HG02938 (cell line): Measurements from ENCODE around the gene TTF2.

Source experiments
- ATAC-seq: cut with Tn5 transposase; IDR thresholded peaks from one replicate; pipeline ENCODE4 v1.9.1; 2021; ENCODE audit warnings: mild to moderate bottlenecking, moderate library complexity; ENCODE audit not compliant: unreplicated experiment

The TTF2 gene

DNA sequence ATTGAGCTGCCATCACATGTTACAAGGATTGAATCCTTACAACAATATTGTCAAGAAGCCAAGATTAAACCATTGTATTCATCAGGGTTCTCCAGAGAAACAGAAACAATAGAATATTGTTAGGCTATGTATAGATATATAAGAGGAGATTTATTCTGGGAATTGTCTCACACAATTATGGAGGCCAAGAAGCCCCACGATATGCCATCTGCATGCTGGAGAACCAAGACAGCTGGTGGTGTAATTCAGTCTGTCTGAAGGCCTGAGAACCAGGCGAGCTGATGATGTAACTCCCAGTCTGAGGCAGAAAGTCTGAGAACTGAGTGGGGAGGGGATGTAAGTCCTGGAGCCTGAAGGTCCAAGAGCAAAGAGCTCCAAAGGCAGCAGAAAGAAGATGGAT lies 14.5 kb upstream of the TTF2 start:
- no peak for ATAC-seq

DNA sequence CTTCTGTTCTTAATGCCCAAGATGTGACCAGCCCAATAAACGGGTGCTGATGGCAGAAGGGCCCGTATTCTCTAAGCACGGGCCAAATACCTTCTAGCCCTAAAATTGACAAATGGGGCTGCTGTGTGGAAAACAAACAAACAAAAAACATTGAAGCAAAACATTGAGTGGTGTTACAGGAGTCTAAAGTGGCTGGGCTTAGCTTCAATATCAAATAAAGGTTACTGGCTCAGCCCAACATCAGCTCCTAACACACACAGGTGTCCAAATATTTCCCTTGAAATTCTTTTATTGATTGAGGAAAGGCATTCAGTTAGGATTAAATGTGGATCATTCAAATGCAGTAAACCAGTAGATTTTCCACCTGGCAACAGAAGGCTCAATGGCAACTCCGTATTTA lies 13.3 kb upstream of the TTF2 start:
- no peak for ATAC-seq

DNA sequence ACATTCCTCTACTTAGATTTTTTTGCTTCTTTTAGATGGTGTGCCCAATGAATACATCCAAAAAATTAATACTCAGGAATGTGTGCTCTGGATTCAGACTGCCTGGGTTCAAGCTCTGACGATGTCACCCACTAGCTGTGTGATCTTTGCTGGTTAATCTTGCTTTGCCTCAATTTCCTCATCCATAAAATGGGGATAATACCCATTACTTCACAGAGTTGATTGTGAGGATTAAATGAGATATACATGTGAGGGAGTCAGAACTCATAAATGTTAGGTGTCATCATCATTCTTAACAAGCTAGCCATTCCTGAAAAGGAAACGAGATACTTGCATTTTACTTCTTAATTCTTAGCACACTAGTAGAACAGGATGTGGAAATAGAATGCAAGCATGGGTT lies 12.9 kb upstream of the TTF2 start:
- ATAC-seq: no peak

DNA sequence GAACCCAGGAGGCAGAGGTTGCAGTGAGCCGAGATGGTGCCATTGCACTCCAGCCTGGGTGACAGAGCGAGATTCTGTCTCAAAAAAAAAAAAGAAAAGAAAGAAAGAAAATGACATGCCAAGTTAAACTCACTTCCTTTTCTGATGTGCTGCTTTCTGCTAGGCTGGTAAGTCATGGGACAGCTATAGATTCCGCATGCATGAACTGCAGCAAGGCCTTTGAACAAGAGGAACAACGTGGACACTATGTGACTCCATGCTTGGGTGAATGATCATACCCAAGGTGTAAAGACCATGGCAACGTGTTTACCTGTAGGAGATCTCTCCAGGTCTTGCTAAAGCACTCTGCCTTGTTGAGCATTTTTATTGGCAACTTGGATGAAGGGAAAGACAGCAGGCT lies 10.3 kb upstream of the TTF2 start:
- ATAC-seq: no peak

DNA sequence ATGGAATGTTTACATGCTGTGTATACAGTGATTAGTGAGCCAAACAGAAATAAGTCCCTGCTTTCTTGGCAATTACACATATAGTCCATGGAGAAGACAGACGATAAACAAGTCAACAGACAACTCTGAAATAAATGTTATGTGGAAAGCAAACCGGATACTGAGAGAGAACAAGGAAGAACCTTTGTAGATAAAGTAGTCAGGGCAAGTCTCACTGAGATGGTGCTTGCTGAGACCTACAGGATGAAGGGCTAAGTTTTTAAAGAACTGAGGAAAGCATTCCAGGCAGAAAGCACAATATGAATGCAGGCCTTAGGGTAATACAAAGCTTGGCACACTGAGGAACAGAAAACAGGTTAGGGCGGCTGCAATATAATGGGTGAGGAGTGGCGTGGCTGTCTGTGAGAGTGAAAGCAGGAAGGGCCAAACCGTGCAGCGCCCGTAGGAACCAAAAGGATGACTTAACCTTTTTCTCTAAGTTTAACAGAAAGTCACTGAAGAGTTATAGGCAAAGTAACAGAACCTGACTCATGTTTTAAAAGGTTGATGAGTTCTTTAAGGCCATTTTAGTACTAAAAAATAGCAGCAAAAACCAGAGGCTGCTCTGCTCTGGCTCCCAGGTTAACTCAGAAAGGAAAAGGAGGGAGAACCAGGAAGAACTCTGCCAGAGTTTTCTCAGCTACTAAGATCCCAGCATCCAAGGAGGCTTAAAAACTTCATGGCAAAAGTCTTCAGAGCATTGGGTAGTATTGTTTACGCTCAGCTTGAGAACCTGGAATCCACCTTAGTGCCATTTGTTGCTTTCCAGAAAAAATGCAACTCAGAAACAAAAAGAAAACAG lies 8.7 kb upstream of the TTF2 start:
- peak; percentile 88 for ATAC-seq

DNA sequence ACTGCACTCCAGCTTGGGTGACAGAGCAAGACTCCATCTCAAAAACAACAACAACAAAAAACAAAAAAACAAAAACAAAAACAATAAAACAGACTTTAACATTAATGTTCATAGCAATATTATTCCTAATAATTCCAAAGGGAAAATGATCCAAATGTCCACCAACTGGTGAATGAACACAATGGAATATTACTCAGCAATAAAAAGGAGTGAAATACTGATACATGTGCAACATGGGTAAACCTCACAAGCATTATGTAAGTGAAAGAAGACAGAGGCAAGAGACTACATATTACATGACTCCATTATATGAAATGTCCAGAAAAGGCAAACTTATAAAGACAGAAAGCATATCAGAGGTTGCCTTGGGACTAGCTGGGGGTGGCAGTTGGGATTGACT lies 6.1 kb upstream of the TTF2 start:
- no peak for ATAC-seq

DNA sequence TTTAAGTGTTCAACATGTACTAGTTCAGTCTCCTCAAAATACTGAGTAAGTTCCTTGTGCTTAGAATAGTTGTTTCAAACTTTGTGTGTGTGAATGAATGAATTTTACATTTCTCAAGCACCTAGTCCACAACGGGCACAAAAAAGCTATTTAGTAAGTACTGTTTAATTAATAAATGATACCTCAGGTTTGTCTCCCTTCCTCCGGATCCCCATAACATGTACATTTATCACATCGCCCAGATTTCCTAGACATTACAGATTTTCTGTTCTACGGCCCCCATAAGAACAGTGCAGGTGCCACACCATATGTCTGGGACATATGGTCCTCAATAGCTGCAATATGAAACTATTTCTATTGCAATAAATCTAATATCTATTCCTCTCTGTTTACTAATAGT lies 1.3 kb upstream of the TTF2 start:
- no peak for ATAC-seq

DNA sequence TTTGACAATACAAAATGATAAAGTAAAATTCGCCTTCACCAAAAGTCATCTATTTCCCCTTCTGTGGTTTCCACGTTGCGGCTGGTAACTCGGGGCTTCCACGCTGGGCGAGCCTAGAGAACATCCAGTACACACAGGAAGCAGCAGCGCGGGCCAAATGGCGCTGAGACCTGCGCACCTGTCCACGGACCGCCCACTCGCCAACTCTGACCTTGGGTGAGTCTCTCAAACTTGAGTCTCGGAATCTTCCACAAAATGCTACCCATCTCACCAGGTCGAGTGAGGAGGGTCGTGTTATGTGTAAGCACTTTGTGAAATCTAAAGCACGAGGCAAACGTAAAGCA lies 820 bp upstream of the TTF2 start:
- ATAC-seq: peak; percentile 32

DNA sequence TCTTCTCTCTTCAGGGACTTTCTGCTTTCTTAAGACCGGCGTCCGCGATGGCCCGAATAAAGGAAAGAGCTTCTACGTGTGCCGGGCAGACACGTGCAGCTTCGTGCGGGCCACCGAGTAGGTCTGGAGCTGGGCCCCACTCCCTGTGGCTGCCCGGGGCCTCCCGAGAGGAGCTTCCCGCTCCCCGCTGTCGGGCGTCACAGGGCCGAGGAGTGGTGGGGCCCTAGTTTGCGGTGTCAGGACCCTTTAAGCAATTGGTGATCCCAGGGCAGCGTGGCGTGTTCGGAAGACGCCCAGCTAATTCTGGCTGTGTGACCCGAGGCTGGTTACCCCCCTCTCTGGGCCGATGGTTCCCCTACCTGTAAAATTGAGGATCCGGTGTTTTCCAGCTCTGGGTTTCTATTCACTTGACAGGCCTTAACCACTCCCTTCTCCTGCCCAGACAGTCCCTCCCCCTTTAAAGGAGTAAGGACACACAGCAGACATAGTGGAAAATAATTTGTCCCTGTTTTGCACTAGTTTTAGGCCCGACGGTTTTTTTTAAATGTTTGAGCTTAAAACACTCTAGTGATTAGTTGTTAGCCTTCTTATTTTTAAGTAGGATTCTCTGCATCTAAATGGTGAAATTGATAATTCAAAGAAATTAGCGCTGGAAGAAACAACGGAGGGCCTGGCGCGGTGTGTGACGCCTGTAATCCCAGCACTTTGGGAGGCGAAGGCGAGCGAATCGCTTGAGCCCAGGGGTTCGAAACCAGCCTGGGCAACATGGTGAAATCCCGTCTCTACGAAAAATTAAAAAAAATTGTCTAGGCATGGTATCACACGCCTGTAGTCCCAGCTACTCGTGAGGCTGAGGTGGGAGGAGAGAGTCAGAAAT lies 553 bp downstream of the TTF2 start:
- peak; percentile 1 for ATAC-seq

DNA sequence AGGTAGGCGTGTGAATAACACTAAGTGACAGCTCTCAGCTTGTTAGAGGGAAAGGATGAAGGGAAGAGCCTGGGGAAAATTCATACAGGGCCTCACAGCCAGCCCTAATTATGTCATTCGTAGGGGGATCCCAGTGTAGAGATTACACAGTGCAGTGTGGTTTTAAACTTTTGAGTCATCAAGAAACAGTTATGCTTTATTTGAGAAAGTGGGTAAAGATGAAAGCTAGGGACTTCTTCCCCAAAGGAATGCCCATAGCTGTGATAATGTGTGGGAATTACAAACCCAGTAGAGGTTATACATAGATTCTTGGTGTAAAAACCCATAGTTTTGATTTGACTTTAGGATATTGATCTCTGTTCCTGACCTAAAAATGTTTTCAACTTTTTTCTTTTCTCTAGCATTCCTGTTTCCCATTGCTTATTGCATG lies 1.9 kb downstream of the TTF2 start:
- ATAC-seq: no peak

DNA sequence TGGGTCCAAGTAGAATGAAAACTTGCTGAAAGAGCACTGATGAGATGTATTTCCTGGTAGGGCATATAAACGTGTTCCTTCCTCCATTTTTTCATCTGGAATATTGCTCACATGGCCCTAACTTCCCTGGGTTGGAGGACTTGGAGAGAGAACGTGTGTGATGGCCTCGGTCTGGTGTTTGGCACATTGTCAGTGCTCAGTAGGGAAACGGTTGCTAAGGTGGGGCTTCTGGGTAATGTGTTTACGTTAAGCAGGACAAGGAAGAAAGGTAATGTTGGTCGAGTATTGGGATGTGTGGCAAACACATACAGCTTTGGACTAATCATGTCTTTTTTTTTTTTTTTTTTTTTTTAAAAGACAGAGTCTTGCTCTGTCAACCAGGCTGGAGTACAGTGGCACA lies 6.2 kb downstream of the TTF2 start:
- no peak for ATAC-seq

DNA sequence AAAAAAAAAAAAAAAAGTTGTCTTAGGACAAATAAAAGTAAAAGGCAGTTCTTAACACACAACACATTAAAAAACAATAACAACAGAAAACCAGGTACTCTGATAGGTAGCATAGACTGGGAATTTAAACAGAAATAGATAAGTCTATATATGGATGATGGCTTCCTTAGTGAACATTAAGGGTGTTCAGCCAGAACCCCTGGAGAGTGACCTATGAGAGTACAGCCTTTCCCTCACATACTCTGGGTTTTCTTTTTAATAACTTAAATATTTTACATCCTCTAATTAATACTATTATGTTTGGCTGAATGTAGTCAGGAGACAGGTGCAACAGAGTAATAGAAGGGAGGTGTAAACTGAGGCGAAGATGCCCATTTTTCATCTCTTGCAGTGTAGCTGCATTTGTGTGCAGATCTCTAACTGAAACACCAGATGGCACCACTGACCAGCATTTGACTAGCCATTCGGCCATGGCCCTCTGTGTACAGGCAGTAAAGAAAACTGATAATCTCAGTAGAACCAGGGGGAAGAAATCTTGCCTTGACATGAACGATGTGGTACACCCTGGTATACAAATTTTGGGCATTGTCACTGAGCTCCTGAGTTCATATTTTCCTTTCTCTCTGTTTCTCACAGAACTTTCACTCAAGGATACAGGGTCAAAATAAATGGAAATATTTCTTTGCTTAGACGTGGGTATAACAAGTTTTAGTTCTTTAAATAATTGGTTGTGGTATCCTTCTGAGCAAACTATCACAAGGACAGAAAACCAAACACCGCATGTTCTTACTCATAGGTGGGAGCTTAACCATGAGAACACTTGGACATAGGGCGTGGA lies 7.6 kb downstream of the TTF2 start:
- ATAC-seq: no peak

DNA sequence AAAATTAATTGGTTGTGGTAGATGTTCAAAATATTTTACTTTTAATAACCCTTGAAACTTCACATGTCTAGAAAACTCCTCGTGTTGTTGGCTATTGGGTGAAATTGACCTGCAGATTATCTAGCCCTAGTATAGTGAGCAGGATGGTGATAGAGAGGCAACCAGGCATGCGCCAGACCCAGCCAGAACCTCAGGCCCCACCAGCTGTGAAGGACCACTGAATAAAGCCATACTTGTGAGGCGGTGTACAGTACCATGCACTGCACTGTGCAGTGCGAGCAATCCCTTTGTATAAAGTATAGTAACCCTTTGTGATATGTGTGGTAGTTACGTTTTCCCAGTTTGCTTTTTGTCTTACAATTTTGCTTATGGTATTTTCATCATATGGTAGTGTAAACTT lies 8.5 kb downstream of the TTF2 start:
- no peak for ATAC-seq

DNA sequence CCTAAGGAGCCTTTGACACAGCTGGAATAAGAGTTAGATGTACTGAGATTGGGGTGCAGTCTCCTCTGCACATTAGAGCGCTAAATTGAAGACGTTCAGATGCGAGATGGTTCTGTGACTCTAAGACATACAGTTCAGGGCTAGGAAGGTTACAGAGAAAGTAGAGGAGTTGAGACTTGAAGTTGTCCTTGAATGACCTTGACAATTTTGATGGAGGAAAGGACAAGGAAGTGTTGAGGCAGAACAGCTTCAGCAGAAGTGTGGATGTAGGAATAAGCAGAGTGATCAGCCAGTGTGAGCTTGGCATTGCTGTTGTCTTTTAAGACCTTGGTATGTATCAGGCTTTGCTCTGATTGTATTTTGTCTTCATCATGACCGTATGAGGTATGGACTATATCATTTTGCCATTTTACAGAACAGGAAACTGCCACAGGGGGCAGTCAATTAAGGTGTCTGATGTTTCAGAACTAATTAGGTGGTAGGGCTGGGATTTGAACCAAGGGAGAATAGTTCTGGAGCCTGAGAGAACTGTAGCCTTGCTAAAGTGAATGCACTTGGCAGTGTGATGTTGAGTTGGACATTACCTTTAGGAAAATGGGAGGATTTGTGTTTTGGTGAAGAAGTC lies 9.2 kb downstream of the TTF2 start:
- ATAC-seq: no peak

DNA sequence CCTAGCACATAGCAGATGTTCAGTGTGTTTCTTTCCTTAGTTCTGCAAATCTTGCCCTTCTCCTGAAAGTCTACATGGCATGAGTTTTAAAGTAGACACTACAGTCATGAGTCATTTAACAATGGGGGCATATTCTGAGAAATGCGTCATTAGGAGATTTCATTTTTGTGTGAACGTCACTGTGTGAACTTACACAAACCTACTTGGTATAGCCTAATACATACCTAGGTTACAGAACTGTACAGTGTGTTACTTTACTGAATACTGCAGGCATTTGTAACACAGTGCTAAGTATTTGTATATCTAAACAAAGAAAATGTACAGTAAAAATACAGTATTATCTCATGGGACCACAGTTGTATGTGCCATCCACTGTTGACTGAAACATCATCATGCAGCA lies 10.0 kb downstream of the TTF2 start:
- no peak for ATAC-seq

DNA sequence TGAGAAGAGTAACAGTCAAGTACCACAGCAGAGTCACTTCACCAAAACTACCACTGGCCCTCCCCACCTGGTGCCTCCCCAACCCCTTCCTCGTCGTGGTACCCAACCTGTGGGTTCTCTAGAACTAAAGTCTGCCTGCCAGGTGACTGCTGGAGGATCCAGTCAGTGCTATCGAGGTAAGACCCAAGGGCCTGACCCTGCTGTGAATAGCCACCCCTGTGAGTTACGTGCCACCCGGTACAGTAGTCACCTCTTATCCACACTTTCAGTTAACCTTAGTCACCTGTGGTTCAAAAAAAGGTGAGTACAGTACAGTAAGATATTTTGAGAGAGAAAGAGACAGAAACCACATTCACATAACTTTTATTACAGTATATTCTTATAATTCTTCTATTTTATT lies 16.5 kb downstream of the TTF2 start:
- ATAC-seq: no peak

DNA sequence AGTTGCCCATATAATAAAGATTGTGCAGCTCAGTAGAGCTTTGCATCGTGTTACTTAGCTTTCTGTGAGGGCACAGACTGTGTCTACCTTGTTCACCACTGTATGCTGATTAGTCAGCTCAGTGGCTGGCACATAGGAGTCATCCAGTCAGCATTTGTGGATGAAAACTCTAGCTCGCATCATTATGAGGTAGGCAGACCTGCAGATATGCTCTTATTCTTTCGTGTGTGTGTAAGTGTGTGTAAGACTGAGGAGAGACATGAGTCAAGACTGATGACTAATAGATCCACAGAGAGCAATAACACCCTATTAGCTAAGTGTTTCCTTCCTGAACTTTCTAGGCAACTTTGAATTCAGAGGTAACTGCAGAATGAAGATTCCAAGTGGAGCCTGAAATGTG lies 17.1 kb downstream of the TTF2 start:
- ATAC-seq: no peak

DNA sequence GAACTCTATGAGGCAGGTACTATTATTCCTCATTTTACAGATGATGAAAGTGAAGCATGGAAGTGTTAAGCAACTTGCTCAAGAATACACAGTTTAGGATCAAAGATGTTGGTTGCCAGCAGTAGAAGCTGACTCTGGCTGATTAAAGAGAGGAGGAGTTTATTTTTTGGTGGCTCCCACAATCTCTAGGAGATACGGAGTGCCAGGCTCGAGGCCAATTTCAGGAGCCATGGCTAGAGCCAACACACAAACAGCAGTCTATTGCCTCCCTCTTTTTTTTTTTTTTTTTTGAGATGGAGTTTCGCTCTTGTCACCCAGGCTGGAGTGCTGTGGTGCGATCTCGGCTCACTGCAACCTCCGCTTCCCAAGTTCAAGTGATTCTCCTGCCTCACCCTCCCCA lies 19.6 kb downstream of the TTF2 start:
- ATAC-seq: no peak

DNA sequence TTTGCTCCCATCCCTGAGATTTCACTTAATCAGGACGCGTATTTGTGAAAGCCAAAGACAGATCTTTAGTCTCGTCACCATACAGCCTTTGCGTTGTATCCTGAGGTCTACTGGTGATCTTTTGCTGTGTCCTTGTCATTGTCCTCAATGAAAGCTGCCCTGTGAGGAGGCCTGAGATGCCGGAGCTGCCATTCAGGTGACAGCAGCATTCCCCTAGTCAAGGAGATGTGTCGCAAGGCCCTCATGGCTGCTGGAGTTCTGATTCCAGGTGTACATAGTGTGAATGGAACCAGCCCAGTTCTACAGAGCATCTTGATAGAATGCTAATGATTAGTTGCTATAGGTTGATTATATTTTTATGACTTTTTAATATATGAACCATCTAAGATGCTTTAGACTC lies 24.1 kb downstream of the TTF2 start:
- no peak for ATAC-seq

DNA sequence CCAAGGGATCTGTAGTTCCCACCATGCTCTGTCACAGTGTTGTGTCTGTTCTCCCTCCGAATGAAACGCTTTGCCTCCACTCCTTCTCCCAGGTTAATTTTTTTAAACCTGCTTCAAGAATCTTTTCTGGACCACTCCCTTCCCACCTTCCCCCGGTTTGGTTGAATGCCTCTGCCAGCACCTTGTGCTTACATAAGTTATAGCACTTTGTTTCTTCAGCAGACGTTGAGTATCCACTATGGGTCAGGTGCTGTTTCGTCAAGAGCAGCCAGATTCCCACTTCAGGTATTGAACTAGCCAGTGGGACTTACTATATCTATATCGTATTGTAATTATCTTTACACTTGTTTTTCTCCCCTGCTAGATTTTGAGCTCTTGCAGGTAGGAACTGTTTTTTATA lies 27.6 kb downstream of the TTF2 start:
- ATAC-seq: no peak

DNA sequence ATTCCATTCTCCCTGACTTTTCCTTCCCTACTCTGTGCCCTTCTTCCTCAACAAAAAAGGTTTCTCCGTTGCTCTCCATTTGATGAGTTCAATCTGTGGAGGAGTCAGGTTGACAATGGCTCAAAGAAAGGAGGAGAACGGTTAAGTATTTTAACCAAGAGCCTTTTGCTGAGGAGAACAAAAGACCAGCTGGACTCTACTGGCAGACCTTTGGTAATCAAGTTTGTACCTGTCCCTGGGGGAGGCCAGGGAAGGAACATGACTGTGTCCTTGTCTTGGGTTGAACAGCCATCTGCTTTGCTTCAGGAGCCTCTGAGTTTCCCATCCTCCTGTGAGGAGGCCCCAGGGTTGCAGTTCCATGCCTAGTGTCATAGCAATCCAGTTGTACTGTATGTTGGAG lies 29.9 kb downstream of the TTF2 start:
- no peak for ATAC-seq
